Astrocyte (in vitro differentiated cells and primary cell): ENCODE data around the gene EVC. TPM values are rescaled to one million over a fixed set of nuclear protein-coding genes. Genes with fewer than 3 reads are reported as not detected.

Experiments
- DNase-seq: peaks from one replicate; pipeline ENCODE4 v3.0.0-alpha.2; 2010; ENCODE audit warnings: low read depth
- FAIRE-seq: peaks from 2 replicates; lab custom pipeline; 2011; peaks lifted over from hg19 to GRCh38; lab: Jason Lieb, UNC
- H2AFZ ChIP-seq: 2 replicates; pipeline ENCODE4 v1.6.0; 2012; ENCODE audit warnings: low read depth, low read length, inconsistent platforms
- H3K27ac ChIP-seq: 2 replicates; pipeline ENCODE4 v1.5.1; 2011; ENCODE audit warnings: low read depth, low read length, inconsistent platforms
- H3K27me3 ChIP-seq: 2 replicates; pipeline ENCODE4 v1.6.0; 2011; ENCODE audit warnings: low read length, inconsistent platforms; ENCODE audit not compliant: insufficient read depth
- H3K36me3 ChIP-seq: 2 replicates; pipeline ENCODE4 v1.5.1; 2011; ENCODE audit warnings: low read length, inconsistent platforms; ENCODE audit not compliant: insufficient read depth
- H3K4me1 ChIP-seq: 2 replicates; pipeline ENCODE4 v1.5.1; 2011; ENCODE audit warnings: low read length, inconsistent platforms; ENCODE audit not compliant: insufficient read depth
- H3K4me2 ChIP-seq: 2 replicates; pipeline ENCODE4 v1.6.0; 2012; ENCODE audit warnings: low read length, inconsistent platforms
- H3K4me3 ChIP-seq: 2 replicates; pipeline ENCODE4 v1.5.1; 2011; ENCODE audit warnings: low read depth, mild to moderate bottlenecking, low read length, inconsistent platforms; ENCODE audit not compliant: insufficient read depth
- H3K79me2 ChIP-seq: 2 replicates; pipeline ENCODE4 v1.6.0; 2012; ENCODE audit warnings: mild to moderate bottlenecking, low read length, inconsistent platforms; ENCODE audit not compliant: insufficient read depth
- H3K9ac ChIP-seq: 2 replicates; pipeline ENCODE4 v1.6.0; 2012; ENCODE audit warnings: mild to moderate bottlenecking, low read length, inconsistent platforms
- H3K9me3 ChIP-seq: 2 replicates; pipeline ENCODE4 v1.5.1; 2012; ENCODE audit warnings: low read depth, mild to moderate bottlenecking, low read length, inconsistent platforms; ENCODE audit not compliant: insufficient read depth
- H4K20me1 ChIP-seq: 2 replicates; pipeline ENCODE4 v1.6.0; 2012; ENCODE audit warnings: low read length, inconsistent platforms; ENCODE audit not compliant: insufficient read depth
- H3K27ac Mint-ChIP-seq: one replicate; pipeline ENCODE4 v1.8.0; 2021; ENCODE audit warnings: mild to moderate bottlenecking, mixed read lengths; ENCODE audit not compliant: unreplicated experiment
- H3K27me3 Mint-ChIP-seq: one replicate; pipeline ENCODE4 v1.8.0; 2021; ENCODE audit warnings: low read depth, mixed read lengths; ENCODE audit not compliant: unreplicated experiment
- H3K36me3 Mint-ChIP-seq: one replicate; pipeline ENCODE4 v1.8.0; 2021; ENCODE audit warnings: low read depth, mixed read lengths; ENCODE audit not compliant: unreplicated experiment
- H3K4me1 Mint-ChIP-seq: one replicate; pipeline ENCODE4 v1.8.0; 2021; ENCODE audit warnings: low read depth, mixed read lengths; ENCODE audit not compliant: unreplicated experiment
- H3K4me3 Mint-ChIP-seq: one replicate; pipeline ENCODE4 v1.8.0; 2021; ENCODE audit warnings: mild to moderate bottlenecking, moderate library complexity, mixed read lengths; ENCODE audit not compliant: unreplicated experiment
- H3K9me3 Mint-ChIP-seq: one replicate; pipeline ENCODE4 v1.8.0; 2021; ENCODE audit warnings: mild to moderate bottlenecking, mixed read lengths; ENCODE audit not compliant: unreplicated experiment
- CTCF ChIP-seq: IDR thresholded peaks from 2 replicates; pipeline ENCODE4 v1.5.1; 2011; ENCODE audit warnings: low read depth, mild to moderate bottlenecking, inconsistent platforms, low read length, moderate library complexity; ENCODE audit not compliant: insufficient read depth
- EZH2 ChIP-seq: IDR thresholded peaks from 2 replicates; pipeline ENCODE4 v1.6.1; 2012; ENCODE audit warnings: mild to moderate bottlenecking, low read length, inconsistent platforms; ENCODE audit not compliant: insufficient read depth
- total RNA-seq: library from RNA; stranded (reverse); gene quantifications from 2 replicates; pipeline ENCODE4 v1.2.1, GENCODE V29; 2021

EVC gene
- total RNA-seq, 1 donor from 2014 or later = 23.9 TPM

- H3K27me3 ChIP-seq = no peaks in the 10 kb centered on the region
- Mint-ChIP-seq H3K27me3 (no peaks in the 10 kb centered on the region), H3K36me3 (peaks cover 3% of the 10 kb centered on the region), H3K4me3 (no peak overlapping the region), H3K27ac (no peak overlapping the region), H3K9me3 (no peaks in the 10 kb centered on the region), H3K4me1 (no peaks in the 10 kb centered on the region)
- FAIRE-seq (no peak), DNase-seq (no peak)
- no peaks in the 10 kb centered on the region for H3K4me1 ChIP-seq
- no peak overlapping the region for H2AFZ ChIP-seq
- H4K20me1 ChIP-seq = peaks cover 9% of the 10 kb centered on the region
- no peak overlapping the region for H3K27ac ChIP-seq
- no peak overlapping the region for H3K9ac ChIP-seq
- peaks cover 34% of the 10 kb centered on the region for H3K36me3 ChIP-seq
- TF ChIP-seq CTCF = no peak
- TF ChIP-seq EZH2 = no peak
- H3K4me2 ChIP-seq = no peak overlapping the region
- no peaks in the 10 kb centered on the region for H3K9me3 ChIP-seq
- no peak overlapping the region for H3K4me3 ChIP-seq
- H3K79me2 ChIP-seq = no peaks in the 10 kb centered on the region
These were observed 84.6 kb downstream of the EVC start for GRCh38 chr4:5795580-5795979.

- Histone ChIP-seq H3K9ac (no peak overlapping the region), H3K4me2 (no peak overlapping the region), H3K9me3 (no peaks in the 10 kb centered on the region), H3K27ac (no peak overlapping the region), H4K20me1 (peaks cover 9% of the 10 kb centered on the region), H3K4me1 (no peaks in the 10 kb centered on the region), H2AFZ (no peak overlapping the region), H3K27me3 (no peaks in the 10 kb centered on the region), H3K79me2 (no peaks in the 10 kb centered on the region), H3K4me3 (no peak overlapping the region), H3K36me3 (peaks cover 39% of the 10 kb centered on the region)
- Mint-ChIP-seq H3K4me3 (no peak overlapping the region), H3K36me3 (peaks cover 5% of the 10 kb centered on the region), H3K27me3 (no peaks in the 10 kb centered on the region), H3K9me3 (no peaks in the 10 kb centered on the region), H3K4me1 (no peaks in the 10 kb centered on the region), H3K27ac (no peak overlapping the region)
- FAIRE-seq = no peak
- no peak for DNase-seq
- TF ChIP-seq EZH2 (no peak), CTCF (no peak)
These were observed 86.0 kb downstream of the EVC start for GRCh38 chr4:5796976-5797375.

GRCh38 chr4:5797866-5798265, 86.9 kb downstream of the EVC start:
- TF ChIP-seq CTCF = no peak
- TF ChIP-seq EZH2 = no peak
- Histone ChIP-seq H3K79me2 (no peaks in the 10 kb centered on the region), H3K36me3 (peaks cover 36% of the 10 kb centered on the region), H3K4me1 (no peaks in the 10 kb centered on the region), H3K4me3 (no peak overlapping the region), H3K9me3 (no peaks in the 10 kb centered on the region), H3K27me3 (no peaks in the 10 kb centered on the region), H2AFZ (no peak overlapping the region), H3K27ac (no peak overlapping the region), H4K20me1 (peaks cover 9% of the 10 kb centered on the region), H3K9ac (no peak overlapping the region), H3K4me2 (no peak overlapping the region)
- DNase-seq (no peak), FAIRE-seq (no peak)
- H3K4me3 Mint-ChIP-seq = no peak overlapping the region
- no peaks in the 10 kb centered on the region for H3K27me3 Mint-ChIP-seq
- H3K9me3 Mint-ChIP-seq = no peaks in the 10 kb centered on the region
- no peaks in the 10 kb centered on the region for H3K4me1 Mint-ChIP-seq
- H3K36me3 Mint-ChIP-seq = peaks cover 11% of the 10 kb centered on the region
- H3K27ac Mint-ChIP-seq = no peak overlapping the region
